ENCODE results near the gene TMEM123. TPM values are rescaled to one million over a fixed set of nuclear protein-coding genes. Genes with fewer than 3 reads are reported as not detected.

TMEM123 gene
- total RNA-seq, 1 donor from 2014 or later = 248 TPM

GRCh38 chr11:102414559-102414958, 38.0 kb downstream of the TMEM123 start:
- peaks cover 46% of the 10 kb centered on the region for H3K9me3 Mint-ChIP-seq (ENCODE audit: low read depth)
- TF ChIP-seq CTCF (IDR thresholded peaks at IDR 0.05; ENCODE audit: unreplicated experiment) = no peak
- no peak for DNase-seq (ENCODE audit: low spot score, unreplicated experiment)
- peak overlapping the region; percentile 56 for H3K27ac Mint-ChIP-seq
- H3K4me1 Mint-ChIP-seq (ENCODE audit: low read depth) = peaks cover 11% of the 10 kb centered on the region
- no peaks in the 10 kb centered on the region for H3K27me3 Mint-ChIP-seq
- peaks cover 47% of the 10 kb centered on the region for H3K36me3 Mint-ChIP-seq (ENCODE audit: insufficient read depth)
- H3K4me3 Mint-ChIP-seq (ENCODE audit: low read depth) = no peak overlapping the region

- H3K9me3 Mint-ChIP-seq (ENCODE audit: low read depth) = peaks cover 40% of the 10 kb centered on the region
- H3K36me3 Mint-ChIP-seq (ENCODE audit: insufficient read depth) = peaks cover 38% of the 10 kb centered on the region
- H3K4me3 Mint-ChIP-seq (ENCODE audit: low read depth) = no peak overlapping the region
- TF ChIP-seq CTCF (IDR thresholded peaks at IDR 0.05; ENCODE audit: unreplicated experiment) = no peak
- peaks cover 11% of the 10 kb centered on the region for H3K4me1 Mint-ChIP-seq (ENCODE audit: low read depth)
- DNase-seq (ENCODE audit: low spot score, unreplicated experiment) = no peak
- H3K27ac Mint-ChIP-seq = no peak overlapping the region
- no peaks in the 10 kb centered on the region for H3K27me3 Mint-ChIP-seq
These were observed 39.1 kb downstream of the TMEM123 start for GRCh38 chr11:102413497-102413896.

- Mint-ChIP-seq H3K36me3 (ENCODE audit: insufficient read depth) (peaks cover 21% of the 10 kb centered on the region), H3K27ac (peak overlapping the region; percentile 68), H3K9me3 (ENCODE audit: low read depth) (peaks cover 19% of the 10 kb centered on the region), H3K4me1 (ENCODE audit: low read depth) (peaks cover 19% of the 10 kb centered on the region), H3K27me3 (no peaks in the 10 kb centered on the region), H3K4me3 (ENCODE audit: low read depth) (no peak overlapping the region)
- no peak for TF ChIP-seq CTCF (IDR thresholded peaks at IDR 0.05; ENCODE audit: unreplicated experiment)
- DNase-seq (ENCODE audit: low spot score, unreplicated experiment) = no peak
These were observed 41.4 kb downstream of the TMEM123 start for GRCh38 chr11:102411142-102411541.

- Mint-ChIP-seq H3K36me3 (ENCODE audit: insufficient read depth) (peaks cover 21% of the 10 kb centered on the region), H3K4me3 (ENCODE audit: low read depth) (no peak overlapping the region), H3K27me3 (no peaks in the 10 kb centered on the region), H3K27ac (peak overlapping the region; percentile 21), H3K9me3 (ENCODE audit: low read depth) (peaks cover 14% of the 10 kb centered on the region), H3K4me1 (ENCODE audit: low read depth) (peaks cover 18% of the 10 kb centered on the region)
- TF ChIP-seq CTCF (IDR thresholded peaks at IDR 0.05; ENCODE audit: unreplicated experiment) = no peak
- no peak for DNase-seq (ENCODE audit: low spot score, unreplicated experiment)
These were observed 42.2 kb downstream of the TMEM123 start for GRCh38 chr11:102410382-102410784.

- Mint-ChIP-seq H3K36me3 (ENCODE audit: insufficient read depth) (peaks cover 10% of the 10 kb centered on the region), H3K27ac (peak overlapping the region; percentile 85), H3K4me3 (ENCODE audit: low read depth) (no peak overlapping the region), H3K9me3 (ENCODE audit: low read depth) (no peaks in the 10 kb centered on the region), H3K27me3 (no peaks in the 10 kb centered on the region), H3K4me1 (ENCODE audit: low read depth) (peaks cover 13% of the 10 kb centered on the region)
- DNase-seq (ENCODE audit: low spot score, unreplicated experiment) = no peak
- no peak for TF ChIP-seq CTCF (IDR thresholded peaks at IDR 0.05; ENCODE audit: unreplicated experiment)
These were observed 44.2 kb downstream of the TMEM123 start for GRCh38 chr11:102408339-102408738.
